Astrocyte (in vitro differentiated cells and primary cell): ENCODE results near the gene PTPRCAP. TPM values are rescaled to one million over a fixed set of nuclear protein-coding genes. Genes with fewer than 3 reads are reported as not detected.

Experiments
- DNase-seq: peaks from one replicate; pipeline ENCODE4 v3.0.0-alpha.2; 2010; ENCODE audit warnings: low read depth
- FAIRE-seq: peaks from 2 replicates; lab custom pipeline; 2011; peaks lifted over from hg19 to GRCh38; lab: Jason Lieb, UNC
- H2AFZ ChIP-seq: 2 replicates; pipeline ENCODE4 v1.6.0; 2012; ENCODE audit warnings: low read depth, low read length, inconsistent platforms
- H3K27ac ChIP-seq: 2 replicates; pipeline ENCODE4 v1.5.1; 2011; ENCODE audit warnings: low read depth, low read length, inconsistent platforms
- H3K27me3 ChIP-seq: 2 replicates; pipeline ENCODE4 v1.6.0; 2011; ENCODE audit warnings: low read length, inconsistent platforms; ENCODE audit not compliant: insufficient read depth
- H3K36me3 ChIP-seq: 2 replicates; pipeline ENCODE4 v1.5.1; 2011; ENCODE audit warnings: low read length, inconsistent platforms; ENCODE audit not compliant: insufficient read depth
- H3K4me1 ChIP-seq: 2 replicates; pipeline ENCODE4 v1.5.1; 2011; ENCODE audit warnings: low read length, inconsistent platforms; ENCODE audit not compliant: insufficient read depth
- H3K4me2 ChIP-seq: 2 replicates; pipeline ENCODE4 v1.6.0; 2012; ENCODE audit warnings: low read length, inconsistent platforms
- H3K4me3 ChIP-seq: 2 replicates; pipeline ENCODE4 v1.5.1; 2011; ENCODE audit warnings: low read depth, mild to moderate bottlenecking, low read length, inconsistent platforms; ENCODE audit not compliant: insufficient read depth
- H3K79me2 ChIP-seq: 2 replicates; pipeline ENCODE4 v1.6.0; 2012; ENCODE audit warnings: mild to moderate bottlenecking, low read length, inconsistent platforms; ENCODE audit not compliant: insufficient read depth
- H3K9ac ChIP-seq: 2 replicates; pipeline ENCODE4 v1.6.0; 2012; ENCODE audit warnings: mild to moderate bottlenecking, low read length, inconsistent platforms
- H3K9me3 ChIP-seq: 2 replicates; pipeline ENCODE4 v1.5.1; 2012; ENCODE audit warnings: low read depth, mild to moderate bottlenecking, low read length, inconsistent platforms; ENCODE audit not compliant: insufficient read depth
- H4K20me1 ChIP-seq: 2 replicates; pipeline ENCODE4 v1.6.0; 2012; ENCODE audit warnings: low read length, inconsistent platforms; ENCODE audit not compliant: insufficient read depth
- H3K27ac Mint-ChIP-seq: one replicate; pipeline ENCODE4 v1.8.0; 2021; ENCODE audit warnings: mild to moderate bottlenecking, mixed read lengths; ENCODE audit not compliant: unreplicated experiment
- H3K27me3 Mint-ChIP-seq: one replicate; pipeline ENCODE4 v1.8.0; 2021; ENCODE audit warnings: low read depth, mixed read lengths; ENCODE audit not compliant: unreplicated experiment
- H3K36me3 Mint-ChIP-seq: one replicate; pipeline ENCODE4 v1.8.0; 2021; ENCODE audit warnings: low read depth, mixed read lengths; ENCODE audit not compliant: unreplicated experiment
- H3K4me1 Mint-ChIP-seq: one replicate; pipeline ENCODE4 v1.8.0; 2021; ENCODE audit warnings: low read depth, mixed read lengths; ENCODE audit not compliant: unreplicated experiment
- H3K4me3 Mint-ChIP-seq: one replicate; pipeline ENCODE4 v1.8.0; 2021; ENCODE audit warnings: mild to moderate bottlenecking, moderate library complexity, mixed read lengths; ENCODE audit not compliant: unreplicated experiment
- H3K9me3 Mint-ChIP-seq: one replicate; pipeline ENCODE4 v1.8.0; 2021; ENCODE audit warnings: mild to moderate bottlenecking, mixed read lengths; ENCODE audit not compliant: unreplicated experiment
- CTCF ChIP-seq: IDR thresholded peaks from 2 replicates; pipeline ENCODE4 v1.5.1; 2011; ENCODE audit warnings: low read depth, mild to moderate bottlenecking, inconsistent platforms, low read length, moderate library complexity; ENCODE audit not compliant: insufficient read depth
- EZH2 ChIP-seq: IDR thresholded peaks from 2 replicates; pipeline ENCODE4 v1.6.1; 2012; ENCODE audit warnings: mild to moderate bottlenecking, low read length, inconsistent platforms; ENCODE audit not compliant: insufficient read depth
- total RNA-seq: library from RNA; stranded (reverse); gene quantifications from 2 replicates; pipeline ENCODE4 v1.2.1, GENCODE V29; 2021

Gene PTPRCAP
- total RNA-seq, 1 donor from 2014 or later = 1.7 TPM

- peaks cover 2% of the 10 kb centered on the region for H3K27me3 ChIP-seq
- no peaks in the 10 kb centered on the region for H3K9me3 Mint-ChIP-seq
- DNase-seq = no peak
- H3K4me1 Mint-ChIP-seq = peaks cover 1% of the 10 kb centered on the region
- H3K27ac Mint-ChIP-seq = no peak overlapping the region
- TF ChIP-seq EZH2 = no peak
- no peak for TF ChIP-seq CTCF
- no peak overlapping the region for H3K4me2 ChIP-seq
- no peak for FAIRE-seq
- H3K27me3 Mint-ChIP-seq = peaks cover 22% of the 10 kb centered on the region
- no peak overlapping the region for H2AFZ ChIP-seq
- no peaks in the 10 kb centered on the region for H4K20me1 ChIP-seq
- H3K4me1 ChIP-seq = peaks cover 8% of the 10 kb centered on the region
- H3K27ac ChIP-seq = no peak overlapping the region
- no peak overlapping the region for H3K4me3 ChIP-seq
- no peaks in the 10 kb centered on the region for H3K36me3 ChIP-seq
- peaks cover 2% of the 10 kb centered on the region for H3K36me3 Mint-ChIP-seq
- no peaks in the 10 kb centered on the region for H3K79me2 ChIP-seq
- H3K9me3 ChIP-seq = no peaks in the 10 kb centered on the region
- no peak overlapping the region for H3K4me3 Mint-ChIP-seq
- H3K9ac ChIP-seq = no peak overlapping the region
Measured at GRCh38 chr11:67418476-67419281, 18.8 kb downstream of the PTPRCAP start.

- TF ChIP-seq CTCF (no peak), EZH2 (no peak)
- H4K20me1 ChIP-seq = no peaks in the 10 kb centered on the region
- H3K4me3 ChIP-seq = no peak overlapping the region
- no peaks in the 10 kb centered on the region for H3K9me3 ChIP-seq
- Mint-ChIP-seq H3K27me3 (peaks cover 23% of the 10 kb centered on the region), H3K27ac (no peak overlapping the region), H3K9me3 (no peaks in the 10 kb centered on the region), H3K36me3 (peaks cover 2% of the 10 kb centered on the region), H3K4me3 (no peak overlapping the region), H3K4me1 (peaks cover 4% of the 10 kb centered on the region)
- no peak overlapping the region for H3K27ac ChIP-seq
- no peaks in the 10 kb centered on the region for H3K36me3 ChIP-seq
- H3K79me2 ChIP-seq = no peaks in the 10 kb centered on the region
- FAIRE-seq (no peak), DNase-seq (no peak)
- H3K4me1 ChIP-seq = peaks cover 8% of the 10 kb centered on the region
- no peak overlapping the region for H3K4me2 ChIP-seq
- H3K9ac ChIP-seq = no peak overlapping the region
- peaks cover 2% of the 10 kb centered on the region for H3K27me3 ChIP-seq
- H2AFZ ChIP-seq = no peak overlapping the region
Measured at GRCh38 chr11:67417425-67417824, 20.1 kb downstream of the PTPRCAP start.
